Ovary (tissue), 3 donors: Measurements from ENCODE around the gene DNASE1.

Source experiments
- EP300 ChIP-seq: sonication (generic); formaldehyde crosslinking; IDR thresholded peaks from one replicate; pipeline ENCODE4 v1.6.1; 2017; ENCODE audit warnings: antibody characterized with exemption
- POLR2A ChIP-seq: fragments of 450-650 bp; IDR thresholded peaks from one replicate; pipeline ENCODE4 v1.6.1; 2017; ENCODE audit warnings: antibody characterized with exemption, mild to moderate bottlenecking, moderate library complexity
- TF ChIP-seq, protein P1 (sequence below), 3 donors: fragments of 450-650 bp in 2 of 3; fragments of 200-600 bp in 1 of 3; IDR thresholded peaks; one replicate each; pipeline versions ENCODE4 v1.5.1 to v1.8.0; 2016 to 2022; ENCODE audit warnings: antibody characterized with exemption in 3 of 3, mild to moderate bottlenecking in 1 of 3
- donor health status: DM: no; HTN: no; CAD: no.

GRCh38 chr16:3607634-3608033 is 46.9 kb upstream of the DNASE1 start:
- TF ChIP-seq, protein P1, sequence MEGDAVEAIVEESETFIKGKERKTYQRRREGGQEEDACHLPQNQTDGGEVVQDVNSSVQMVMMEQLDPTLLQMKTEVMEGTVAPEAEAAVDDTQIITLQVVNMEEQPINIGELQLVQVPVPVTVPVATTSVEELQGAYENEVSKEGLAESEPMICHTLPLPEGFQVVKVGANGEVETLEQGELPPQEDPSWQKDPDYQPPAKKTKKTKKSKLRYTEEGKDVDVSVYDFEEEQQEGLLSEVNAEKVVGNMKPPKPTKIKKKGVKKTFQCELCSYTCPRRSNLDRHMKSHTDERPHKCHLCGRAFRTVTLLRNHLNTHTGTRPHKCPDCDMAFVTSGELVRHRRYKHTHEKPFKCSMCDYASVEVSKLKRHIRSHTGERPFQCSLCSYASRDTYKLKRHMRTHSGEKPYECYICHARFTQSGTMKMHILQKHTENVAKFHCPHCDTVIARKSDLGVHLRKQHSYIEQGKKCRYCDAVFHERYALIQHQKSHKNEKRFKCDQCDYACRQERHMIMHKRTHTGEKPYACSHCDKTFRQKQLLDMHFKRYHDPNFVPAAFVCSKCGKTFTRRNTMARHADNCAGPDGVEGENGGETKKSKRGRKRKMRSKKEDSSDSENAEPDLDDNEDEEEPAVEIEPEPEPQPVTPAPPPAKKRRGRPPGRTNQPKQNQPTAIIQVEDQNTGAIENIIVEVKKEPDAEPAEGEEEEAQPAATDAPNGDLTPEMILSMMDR (IDR thresholded peaks at IDR 0.05) = no peak
- TF ChIP-seq EP300 = no peak
- no peak for TF ChIP-seq POLR2A
